Heart left ventricle (tissue), 13 donors: ENCODE results near the gene SCP2.

Source experiments
- CTCF ChIP-seq, 12 donors: fragments of 200-600 bp; sonication (generic) in 4 of 12; IDR thresholded peaks; one replicate each; pipeline versions ENCODE4 v1.5.0 to v1.8.0; 2018 to 2022; ENCODE audit warnings: antibody characterized with exemption in 12 of 12, mild to moderate bottlenecking in 5 of 12
- POLR2A ChIP-seq, 2 donors: fragments of 450-650 bp; IDR thresholded peaks; one replicate each; pipeline ENCODE4 v1.6.1; 2017; ENCODE audit warnings: antibody characterized with exemption in 2 of 2, mild to moderate bottlenecking in 2 of 2, moderate library complexity in 2 of 2
- donor health status: ischemic (EF 13 %, LVEDD 7.1; RV severe dilation, severe dysfunction).
- donor health status: DM: no; HTN: yes; CAD: no.
- donor health status: DM: no; HTN: no; CAD: no.
- donor health status: ischemic (EF 25% LVEDD 6.9; RV normal size, moderate dysfunction).
- donor health status: ischemic (EF 25% LVEDD 5.7; RV mildly dilated, moderate dysfunction).
- donor health status: ischemic (EF 35%, LVEDD 5.7; RV mildly dilated, moderate dysfunction).
- donor health status: nonischemic (EF 11% LVEDD 7.7; RV severe dilation, severe dysfunction).
- donor health status: DM: yes; HTN: yes; CAD: no.
- donor health status: PGD.
- donor health status: ischemic (EF 29% LVEDD 5.4; RV normal size, mild dysfunction).
- donor health status: nonischemic (EF 23%, LVEDD 6.1; RV moderate dilation, normal function).

- TF ChIP-seq CTCF (IDR thresholded peaks at IDR 0.05) = no peak
- TF ChIP-seq POLR2A (IDR thresholded peaks at IDR 0.05) = no peak
These were observed 158.3 kb downstream of the SCP2 start for GRCh38 chr1:53085405-53085804.
